GM19468 (cell line): ENCODE data around the gene PRELID1.

Source experiments
- ATAC-seq: cut with Tn5 transposase; IDR thresholded peaks from one replicate; pipeline ENCODE4 v1.9.1; 2021; ENCODE audit warnings: mild to moderate bottlenecking, moderate library complexity, moderate number of reproducible peaks; ENCODE audit not compliant: unreplicated experiment; ENCODE audit errors: extremely low read depth

The PRELID1 gene

DNA sequence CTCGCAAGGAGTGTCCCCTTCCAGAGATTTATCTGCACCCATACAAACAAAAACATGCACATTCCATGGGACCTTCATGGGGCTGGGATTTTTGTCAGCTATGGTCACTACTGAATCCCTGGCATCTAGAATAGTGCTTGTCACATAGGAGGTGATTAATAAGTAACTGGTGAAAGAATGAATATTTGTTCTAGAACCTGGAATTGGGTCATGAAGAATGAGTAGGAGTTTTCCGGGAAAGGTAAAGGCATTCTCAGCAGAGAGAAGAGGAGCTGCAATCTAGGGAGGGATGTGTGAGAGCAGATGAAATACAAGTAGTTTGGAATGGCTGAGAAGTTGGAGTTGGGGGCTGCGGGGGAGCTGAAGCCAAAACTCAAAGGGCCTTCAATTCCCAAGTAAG, 50.7 kb downstream of the PRELID1 start:
- no peak for ATAC-seq

DNA sequence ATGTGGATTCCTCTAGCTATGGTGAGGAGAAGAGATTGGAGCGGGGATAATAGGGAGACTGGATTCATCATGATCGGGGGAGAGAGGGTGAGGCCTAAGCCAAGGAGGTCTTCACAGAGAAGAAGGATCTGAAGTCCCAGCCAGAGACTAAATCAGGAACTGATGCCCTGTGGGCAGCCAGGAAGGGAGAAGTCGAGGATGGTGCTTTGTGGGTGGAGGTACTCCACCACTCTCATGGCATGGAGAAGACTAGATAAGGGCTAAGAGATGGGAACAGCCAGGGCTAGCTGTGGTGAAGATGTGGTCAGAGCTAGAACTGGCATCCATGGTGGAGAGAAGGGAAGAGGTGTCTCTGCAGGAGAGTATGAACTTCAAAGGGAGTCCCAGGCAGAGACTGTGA, 51.1 kb downstream of the PRELID1 start:
- ATAC-seq: no peak

DNA sequence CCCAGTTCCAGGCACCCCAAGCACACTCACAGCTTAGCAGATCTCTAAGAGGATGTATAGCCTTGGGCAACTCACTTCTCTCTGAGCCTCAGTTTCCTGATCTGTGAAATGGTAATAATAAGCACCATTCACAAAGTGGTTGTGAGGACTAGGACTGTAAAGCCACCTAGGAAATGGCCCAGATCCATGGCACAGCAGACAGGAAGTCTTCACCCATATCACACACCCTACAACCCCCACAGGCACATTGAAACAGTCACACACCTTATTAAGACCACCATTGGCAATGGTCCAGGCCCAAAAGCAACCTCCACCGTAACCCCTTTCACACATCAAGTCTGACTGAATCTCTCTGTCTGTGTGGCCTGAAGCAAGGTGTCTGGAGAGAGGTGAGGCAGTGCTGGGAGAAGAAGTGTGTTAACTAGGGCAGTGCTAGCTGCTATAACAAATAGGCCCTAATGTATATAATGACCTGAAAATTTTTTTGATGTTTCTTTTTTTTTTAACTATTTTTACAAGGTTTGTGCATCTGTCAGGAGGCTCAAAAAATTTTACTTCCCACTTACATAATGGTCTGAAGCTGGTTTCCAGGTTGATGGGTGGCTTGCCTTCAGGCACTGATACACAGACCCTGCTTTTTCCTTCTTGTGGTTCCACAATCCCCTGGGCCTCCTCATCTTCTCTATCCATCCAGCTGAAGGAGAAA, 51.7 kb downstream of the PRELID1 start:
- ATAC-seq: no peak

DNA sequence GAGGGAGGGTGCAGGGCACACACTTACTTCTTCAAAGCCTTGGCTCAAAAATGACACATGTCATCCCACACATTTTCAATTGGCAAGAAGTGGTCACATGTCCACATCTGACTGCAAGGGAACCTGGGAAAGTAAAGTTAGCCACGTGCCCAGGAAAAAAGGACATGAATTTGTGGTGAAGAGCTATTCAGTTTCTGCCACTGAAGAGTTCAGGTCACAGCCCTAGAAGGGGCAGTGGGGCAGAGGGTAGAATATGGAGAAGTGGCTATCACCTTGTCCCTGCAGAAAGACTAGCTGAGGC, 52.2 kb downstream of the PRELID1 start:
- ATAC-seq: no peak
